ENCODE measurements around the gene LKAAEAR1. TPM values are rescaled to one million over a fixed set of nuclear protein-coding genes. Genes with fewer than 3 reads are reported as not detected.
A peak's percentile ranks its signal among the peaks of the same experiment; 100 is the strongest.

Gene LKAAEAR1
- total RNA-seq, 3 donors from 2014 or later (not counting 1 experiment from before 2014, with no cell fraction given), result not detected

DNA sequence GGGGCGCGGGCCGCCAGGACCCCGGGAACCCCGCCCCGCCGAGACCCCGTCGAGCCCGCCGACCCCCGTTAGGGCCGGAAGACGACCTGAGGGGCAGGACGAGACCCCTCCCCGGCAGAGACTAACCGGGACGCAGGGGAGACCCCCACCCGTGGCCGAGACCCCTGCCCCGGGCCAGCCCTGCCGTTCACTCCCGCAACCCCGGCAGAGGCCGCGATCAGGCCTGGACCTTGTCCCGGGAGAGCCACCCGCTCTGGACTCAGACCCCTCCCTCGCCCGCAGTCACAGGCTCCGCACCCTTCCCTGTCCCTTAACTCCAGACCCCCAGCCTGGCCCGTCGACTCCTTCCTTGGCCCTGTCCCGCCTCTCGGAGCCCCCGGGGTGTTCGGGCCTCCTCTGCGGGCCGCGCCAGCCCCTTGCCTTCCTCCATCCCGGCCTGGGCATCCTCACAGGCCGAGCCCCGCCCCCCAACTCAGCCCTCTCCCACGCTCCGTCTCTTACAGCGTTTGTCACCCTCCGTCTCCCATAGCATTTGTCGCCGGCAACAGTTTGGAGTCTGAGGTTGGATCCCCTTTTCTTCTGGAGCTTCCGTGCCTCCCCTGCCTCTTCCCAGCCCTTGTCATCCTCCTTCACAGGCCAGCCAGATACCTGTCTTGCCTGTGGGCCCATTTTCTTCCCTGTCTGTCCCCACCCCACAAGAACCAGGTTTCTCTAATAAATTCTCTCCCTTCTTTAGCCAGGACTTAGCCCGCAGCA, 20.6 kb downstream of the LKAAEAR1 start:
- no peaks in the 10 kb centered on the region for H3K27me3 ChIP-seq (ENCODE audit: control insufficient read depth, insufficient read depth, low read length)
- TF ChIP-seq, protein P1, sequence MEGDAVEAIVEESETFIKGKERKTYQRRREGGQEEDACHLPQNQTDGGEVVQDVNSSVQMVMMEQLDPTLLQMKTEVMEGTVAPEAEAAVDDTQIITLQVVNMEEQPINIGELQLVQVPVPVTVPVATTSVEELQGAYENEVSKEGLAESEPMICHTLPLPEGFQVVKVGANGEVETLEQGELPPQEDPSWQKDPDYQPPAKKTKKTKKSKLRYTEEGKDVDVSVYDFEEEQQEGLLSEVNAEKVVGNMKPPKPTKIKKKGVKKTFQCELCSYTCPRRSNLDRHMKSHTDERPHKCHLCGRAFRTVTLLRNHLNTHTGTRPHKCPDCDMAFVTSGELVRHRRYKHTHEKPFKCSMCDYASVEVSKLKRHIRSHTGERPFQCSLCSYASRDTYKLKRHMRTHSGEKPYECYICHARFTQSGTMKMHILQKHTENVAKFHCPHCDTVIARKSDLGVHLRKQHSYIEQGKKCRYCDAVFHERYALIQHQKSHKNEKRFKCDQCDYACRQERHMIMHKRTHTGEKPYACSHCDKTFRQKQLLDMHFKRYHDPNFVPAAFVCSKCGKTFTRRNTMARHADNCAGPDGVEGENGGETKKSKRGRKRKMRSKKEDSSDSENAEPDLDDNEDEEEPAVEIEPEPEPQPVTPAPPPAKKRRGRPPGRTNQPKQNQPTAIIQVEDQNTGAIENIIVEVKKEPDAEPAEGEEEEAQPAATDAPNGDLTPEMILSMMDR (IDR thresholded peaks at IDR 0.05), result no peak
- no peaks in the 10 kb centered on the region for H3K9me3 ChIP-seq (ENCODE audit: control insufficient read depth, insufficient read depth, low read length)
- Mint-ChIP-seq H3K9me3 (no peaks in the 10 kb centered on the region), H3K27me3 (ENCODE audit: low read depth in 2 of 2) (no peaks in the 10 kb centered on the region), H3K4me1 (peaks cover 30 to 56% of the 10 kb centered on the region in 2 donors), H3K4me3 (peak overlapping the region; percentile 86), H3K36me3 (no peaks in the 10 kb centered on the region), H3K27ac (peak overlapping the region in 1 of 2 donors; percentile 87)
- H3K4me1 ChIP-seq (ENCODE audit: control insufficient read depth, insufficient read depth, low read length), result peaks cover 62% of the 10 kb centered on the region
- 11% methylated on average over 50 of the region's 51 CpGs for WGBS (ENCODE audit: insufficient coverage)
- ATAC-seq (no peak), DNase-seq (peak in 1 of 2 donors; percentile 25)
- intact Hi-C loops (cut with micrococcal nuclease), result no loop called here
- H3K36me3 ChIP-seq (ENCODE audit: control insufficient read depth, insufficient read depth, low read length), result no peaks in the 10 kb centered on the region
- H3K4me3 ChIP-seq (ENCODE audit: low read length), result peak overlapping the region; percentile 47
- no peak overlapping the region for H3K27ac ChIP-seq (ENCODE audit: low read length)

DNA sequence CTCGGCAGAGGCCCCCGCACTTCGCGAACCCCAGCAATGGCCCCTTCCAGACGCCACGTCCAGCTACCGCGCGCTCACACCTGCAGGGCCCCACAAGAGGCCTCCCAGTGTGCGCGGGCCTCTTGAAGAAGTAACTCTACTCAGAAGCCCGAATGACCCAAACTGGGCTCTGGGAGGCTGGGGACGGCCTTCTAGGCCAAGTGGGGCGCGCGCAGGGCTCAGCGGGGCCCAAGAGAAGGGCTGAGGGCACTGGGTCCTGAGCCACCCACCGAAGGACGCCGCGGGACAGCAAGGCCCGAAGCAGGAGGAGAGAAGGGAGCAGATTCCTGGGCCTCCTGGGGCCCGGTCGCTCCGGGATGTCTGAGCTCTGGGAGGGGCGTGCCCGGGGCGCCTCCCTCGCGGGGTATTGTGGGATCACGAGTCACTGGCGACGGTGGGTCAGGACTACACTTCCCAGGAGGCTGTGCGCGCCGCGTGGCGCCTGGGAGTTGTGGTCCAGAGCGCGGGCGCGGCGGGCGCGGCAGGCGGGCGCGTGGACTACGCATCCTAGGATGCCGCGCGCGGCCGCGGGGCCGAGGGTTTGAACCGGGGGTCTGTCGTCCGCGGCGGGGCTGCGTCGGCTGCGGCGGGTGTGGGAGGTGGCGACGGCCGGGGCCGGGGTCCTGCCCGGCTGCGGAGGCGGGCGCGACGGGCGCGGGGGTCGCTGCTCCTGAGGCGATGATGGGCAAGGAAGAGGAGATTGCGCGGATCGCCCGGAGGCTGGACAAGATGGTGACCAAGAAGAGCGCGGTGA, 21.4 kb downstream of the LKAAEAR1 start, which contains the start of gene TCEA2:
TSS of gene TCEA2 (plus strand) at position 603 of the 793 bp plus-strand sequence. CDS start at position 718, 115 bp downstream.
- peak; percentile 87 to 96 for DNase-seq
- intact Hi-C loops (cut with micrococcal nuclease), result no loop called here
- ATAC-seq, result peak; percentile 82 to 92 (median 86)
- Histone ChIP-seq H3K27me3 (ENCODE audit: control insufficient read depth, insufficient read depth, low read length) (no peaks in the 10 kb centered on the region), H3K36me3 (ENCODE audit: control insufficient read depth, insufficient read depth, low read length) (no peaks in the 10 kb centered on the region), H3K9me3 (ENCODE audit: control insufficient read depth, insufficient read depth, low read length) (no peaks in the 10 kb centered on the region), H3K4me3 (ENCODE audit: low read length) (peak within 1 kb of the TSS; percentile 47), H3K27ac (ENCODE audit: low read length) (peak within 1 kb of the TSS; percentile 6), H3K4me1 (ENCODE audit: control insufficient read depth, insufficient read depth, low read length) (peaks cover 60% of the 10 kb centered on the region)
- Mint-ChIP-seq H3K36me3 (no peaks in the 10 kb centered on the region), H3K4me3 (peak within 1 kb of the TSS; percentile 86), H3K27ac (peak within 1 kb of the TSS in 1 of 2 donors; percentile 87), H3K4me1 (peaks cover 33 to 56% of the 10 kb centered on the region in 2 donors), H3K9me3 (no peaks in the 10 kb centered on the region), H3K27me3 (ENCODE audit: low read depth in 2 of 2) (no peaks in the 10 kb centered on the region)
- WGBS (ENCODE audit: insufficient coverage), result 12% methylated on average over 85 of the region's 85 CpGs
- TF ChIP-seq, protein P1 (IDR thresholded peaks at IDR 0.05), result no peak

DNA sequence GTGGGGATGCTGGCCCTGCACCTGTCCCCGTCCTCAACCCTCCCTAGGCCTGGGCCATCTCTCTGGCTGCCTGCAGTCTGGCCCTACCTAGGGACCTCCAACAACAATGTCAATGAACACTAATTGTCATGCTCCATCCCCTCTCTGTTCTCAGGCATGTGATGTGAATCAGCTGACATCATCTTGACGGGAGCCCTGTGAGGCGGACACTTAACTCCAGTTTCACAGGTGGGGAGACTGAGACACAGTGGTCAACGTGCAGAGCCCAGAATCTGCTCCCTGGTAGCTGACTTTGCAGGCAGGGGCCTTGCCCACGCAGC, 22.0 kb downstream of the LKAAEAR1 start:
- H3K9me3 Mint-ChIP-seq, result no peaks in the 10 kb centered on the region
- Histone ChIP-seq H3K4me3 (ENCODE audit: low read length) (no peak overlapping the region), H3K27me3 (ENCODE audit: control insufficient read depth, insufficient read depth, low read length) (no peaks in the 10 kb centered on the region), H3K27ac (ENCODE audit: low read length) (no peak overlapping the region), H3K36me3 (ENCODE audit: control insufficient read depth, insufficient read depth, low read length) (no peaks in the 10 kb centered on the region), H3K9me3 (ENCODE audit: control insufficient read depth, insufficient read depth, low read length) (no peaks in the 10 kb centered on the region), H3K4me1 (ENCODE audit: control insufficient read depth, insufficient read depth, low read length) (peaks cover 61% of the 10 kb centered on the region)
- peaks cover 37 to 56% of the 10 kb centered on the region in 2 donors for H3K4me1 Mint-ChIP-seq
- peak overlapping the region in 1 of 2 donors; percentile 87 for H3K27ac Mint-ChIP-seq
- TF ChIP-seq, protein P1 (IDR thresholded peaks at IDR 0.05), result no peak
- WGBS (ENCODE audit: insufficient coverage), result 78% methylated on average over 5 of the region's 5 CpGs
- ATAC-seq, result no peak
- no peaks in the 10 kb centered on the region for H3K36me3 Mint-ChIP-seq
- H3K27me3 Mint-ChIP-seq (ENCODE audit: low read depth in 2 of 2), result no peaks in the 10 kb centered on the region
- no peak for DNase-seq
- H3K4me3 Mint-ChIP-seq, result no peak overlapping the region
- intact Hi-C loops (cut with micrococcal nuclease), result no loop called here

All from natural killer cell (primary cell).